Smooth muscle cell of trachea (primary cell): Measurements from ENCODE around the gene TOR1A. TPM values are rescaled to one million over a fixed set of nuclear protein-coding genes. Genes with fewer than 3 reads are reported as not detected.

Experiments
- total RNA-seq: library from RNA; depleted of rRNA; stranded (reverse); fragments of >200 nt; gene quantifications from 2 replicates; pipeline ENCODE4 v1.2.1, GENCODE V29; 2014

TOR1A gene
- 38.3 and 42.5 TPM in 2 replicates for total RNA-seq

GRCh38 chr9:129823935-129824601 lies at the start of gene TOR1A:
TOR1A (minus strand) TSS chr9:129824136; CDS start chr9:129824085, 51 bp downstream.

GRCh38 chr9:129835128-129835859 lies 11.4 kb upstream of the TOR1A start, which contains the start of the genes C9orf78 and USP20:
C9orf78 (minus strand) TSS chr9:129835275; CDS start chr9:129835221, 54 bp downstream.
USP20 (plus strand) TSS chr9:129835458; CDS start chr9:129852556, 17,098 bp downstream.

GRCh38 chr9:129802833-129803675 lies 20.9 kb downstream of the TOR1A start, which contains the start of gene TOR1B:
TOR1B (plus strand) TSS chr9:129803184; CDS start chr9:129803213, 29 bp downstream.

Other genes with a start within 250 kb of the TOR1A start
- gene C9orf50, start 203.0 kb downstream of the TOR1A start, total RNA-seq: 0.17 and 0.44 TPM in 2 replicates
- 27.6 and 33.3 TPM in 2 replicates for gene NTMT1, start 198.0 kb downstream of the TOR1A start, total RNA-seq
- 19.3 and 27.8 TPM in 2 replicates for gene ASB6, start 182.0 kb downstream of the TOR1A start, total RNA-seq
- gene PRRX2, start 158.5 kb downstream of the TOR1A start, total RNA-seq: 44.4 and 50.0 TPM in 2 replicates
- 9.5 and 84.5 TPM in 2 replicates for gene PTGES, start 71.1 kb downstream of the TOR1A start, total RNA-seq
- gene TOR1B, start 21.0 kb downstream of the TOR1A start, total RNA-seq: 32.6 and 36.4 TPM in 2 replicates
- 33.6 and 37.8 TPM in 2 replicates for gene C9orf78, start 11.1 kb upstream of the TOR1A start, total RNA-seq
- gene USP20, start 11.3 kb upstream of the TOR1A start, total RNA-seq: 15.1 and 17.0 TPM in 2 replicates
- 30.5 and 36.9 TPM in 2 replicates for gene FNBP1, start 219.1 kb upstream of the TOR1A start, total RNA-seq
- 31.1 and 37.2 TPM in 2 replicates for gene GPR107, start 229.8 kb upstream of the TOR1A start, total RNA-seq